NCI-H2227 (cell line): ENCODE measurements around the gene FABP1.

Experiments
- DNase-seq: peaks from one replicate; lab custom pipeline; 2025; ENCODE audit not compliant: unreplicated experiment; lab: John Stamatoyannopoulos, UW

The FABP1 gene

GRCh38 chr2:88137833-88138232 is 10.0 kb upstream of the FABP1 start:
- DNase-seq, result no peak

DNA sequence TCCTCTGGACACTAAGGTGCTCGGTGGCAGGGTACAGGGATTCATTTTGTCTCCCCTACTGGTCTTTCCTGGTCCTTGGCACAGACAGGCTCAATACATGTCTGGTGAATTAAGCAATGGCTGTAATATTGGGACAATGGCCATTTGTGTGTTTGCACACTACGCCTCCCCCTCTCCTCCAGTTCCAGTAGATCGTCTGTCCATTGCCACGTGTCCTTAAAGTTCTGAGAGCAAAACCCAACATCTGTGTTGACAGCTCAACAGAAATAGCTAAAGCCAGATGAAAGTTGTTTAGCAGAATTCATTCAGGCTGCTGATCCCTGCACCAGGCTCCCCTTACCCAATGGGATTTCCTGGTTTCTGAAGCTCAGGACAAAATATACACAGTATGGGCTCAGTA is 9.0 kb upstream of the FABP1 start:
- DNase-seq, result no peak

DNA sequence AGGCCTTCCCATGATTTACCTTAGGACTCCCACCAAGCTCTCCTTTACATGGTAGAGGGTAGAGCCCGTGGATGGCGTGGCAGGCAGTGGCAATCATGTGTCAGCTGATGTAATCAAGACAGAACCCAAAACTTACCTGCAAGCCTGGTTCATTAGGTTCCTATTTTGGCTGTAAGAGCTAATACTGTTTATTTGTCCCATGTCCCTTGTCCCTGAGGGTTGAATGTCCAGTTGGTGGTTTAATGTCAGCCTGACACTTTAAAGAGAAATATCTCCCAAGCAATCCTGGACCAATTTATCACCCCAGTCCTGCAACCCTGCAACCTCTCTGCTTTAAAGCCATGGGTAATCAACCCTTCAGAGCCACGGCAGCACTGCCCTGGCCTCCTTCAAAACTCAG is 6.0 kb upstream of the FABP1 start:
- no peak for DNase-seq

- no peak for DNase-seq
Observed at GRCh38 chr2:88131999-88132368, 4.1 kb upstream of the FABP1 start.

DNA sequence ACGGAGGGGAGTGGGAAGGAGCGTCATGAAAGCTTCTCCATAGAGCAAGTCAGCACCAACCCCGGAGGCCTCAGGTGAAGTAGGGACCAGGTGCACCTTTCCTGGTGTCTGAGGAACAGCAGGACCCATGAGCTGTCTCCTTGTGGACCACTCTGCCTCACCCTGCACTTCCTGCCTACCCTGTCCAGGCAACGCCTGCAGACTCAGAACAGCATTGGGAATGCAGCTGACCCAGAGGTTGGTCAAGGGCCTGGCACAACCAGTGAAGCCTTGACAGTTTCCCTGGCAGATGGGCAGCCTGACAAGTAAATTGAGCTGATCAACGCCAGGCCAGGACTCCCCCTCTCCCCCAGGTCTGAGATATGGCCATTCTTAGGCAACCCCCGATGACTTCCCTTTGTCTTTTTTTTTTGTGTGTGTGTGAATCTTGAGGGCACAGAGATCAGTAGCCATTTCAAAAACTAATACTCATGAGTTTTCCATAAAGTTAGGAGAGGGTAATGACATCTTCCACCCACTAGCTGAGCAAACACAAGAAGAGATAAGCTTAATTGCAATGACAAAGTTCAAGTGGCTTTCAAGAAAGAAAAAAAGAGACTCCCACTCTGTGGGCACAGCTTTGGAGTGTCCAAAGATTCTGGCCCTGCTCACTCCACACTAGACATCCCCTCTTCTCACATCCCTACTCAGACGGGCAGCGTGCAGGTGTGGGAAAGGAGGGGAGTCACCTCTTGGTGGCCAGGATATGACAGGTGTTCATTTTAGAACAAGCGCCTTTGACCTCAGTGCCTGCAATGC is 3.5 kb upstream of the FABP1 start:
- DNase-seq, result no peak

- no peak for DNase-seq
Observed at GRCh38 chr2:88129313-88129959, 1.6 kb upstream of the FABP1 start.

GRCh38 chr2:88128654-88129312 is 921 bp upstream of the FABP1 start:
- DNase-seq, result no peak

DNA sequence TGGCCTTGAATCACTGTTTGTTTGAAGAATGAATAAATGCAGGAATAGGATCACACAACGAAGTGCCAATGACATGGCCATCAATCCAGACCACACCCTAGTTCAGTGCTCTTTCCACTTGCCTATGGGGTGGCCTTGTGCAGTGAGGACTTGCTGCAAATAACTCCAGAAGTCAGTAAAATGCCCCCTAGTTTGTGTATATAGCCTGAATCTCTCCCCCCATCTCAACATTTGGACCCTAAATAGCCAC is 299 bp downstream of the FABP1 start:
- DNase-seq, result no peak

DNA sequence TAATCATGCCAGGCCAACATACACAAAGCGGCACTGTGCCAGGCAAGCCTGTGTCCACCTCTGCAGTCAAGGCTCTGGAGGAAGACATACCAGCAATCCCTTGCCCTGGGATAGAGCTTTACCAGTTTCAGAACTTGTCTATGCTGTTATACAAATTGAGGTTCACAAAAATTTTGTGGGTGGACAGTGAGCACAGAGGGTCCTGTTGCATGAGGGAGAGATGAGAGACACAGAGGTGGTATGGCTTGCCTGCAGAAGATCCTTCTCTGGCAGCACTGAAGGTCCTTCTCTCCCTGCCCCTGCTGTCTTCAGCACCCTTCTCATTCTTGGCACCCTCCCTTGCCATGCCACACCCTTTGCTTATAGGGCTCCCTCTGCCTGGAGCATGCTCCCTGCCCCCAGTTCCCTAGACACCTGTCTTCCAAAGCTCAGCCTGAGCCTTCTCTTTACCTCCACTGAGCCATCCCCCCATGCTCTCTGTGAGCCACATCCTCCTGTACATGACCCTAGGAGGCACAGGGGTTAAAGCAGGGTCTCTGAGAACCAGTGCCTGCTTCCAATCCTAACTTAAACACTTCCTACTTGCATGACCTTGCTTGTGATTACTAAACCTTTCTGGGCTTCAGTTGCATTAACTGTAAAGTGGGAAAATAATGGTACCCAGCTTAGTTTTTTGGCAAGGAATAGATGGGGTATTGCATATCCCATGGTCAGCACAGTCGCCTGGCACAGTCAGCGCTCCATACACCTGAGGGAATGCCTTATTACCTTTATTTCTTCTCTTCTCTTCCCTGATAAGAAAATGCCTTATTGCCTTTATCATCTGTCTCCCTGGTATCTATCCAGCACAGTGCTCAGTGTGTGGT is 857 bp downstream of the FABP1 start:
- DNase-seq, result no peak

DNA sequence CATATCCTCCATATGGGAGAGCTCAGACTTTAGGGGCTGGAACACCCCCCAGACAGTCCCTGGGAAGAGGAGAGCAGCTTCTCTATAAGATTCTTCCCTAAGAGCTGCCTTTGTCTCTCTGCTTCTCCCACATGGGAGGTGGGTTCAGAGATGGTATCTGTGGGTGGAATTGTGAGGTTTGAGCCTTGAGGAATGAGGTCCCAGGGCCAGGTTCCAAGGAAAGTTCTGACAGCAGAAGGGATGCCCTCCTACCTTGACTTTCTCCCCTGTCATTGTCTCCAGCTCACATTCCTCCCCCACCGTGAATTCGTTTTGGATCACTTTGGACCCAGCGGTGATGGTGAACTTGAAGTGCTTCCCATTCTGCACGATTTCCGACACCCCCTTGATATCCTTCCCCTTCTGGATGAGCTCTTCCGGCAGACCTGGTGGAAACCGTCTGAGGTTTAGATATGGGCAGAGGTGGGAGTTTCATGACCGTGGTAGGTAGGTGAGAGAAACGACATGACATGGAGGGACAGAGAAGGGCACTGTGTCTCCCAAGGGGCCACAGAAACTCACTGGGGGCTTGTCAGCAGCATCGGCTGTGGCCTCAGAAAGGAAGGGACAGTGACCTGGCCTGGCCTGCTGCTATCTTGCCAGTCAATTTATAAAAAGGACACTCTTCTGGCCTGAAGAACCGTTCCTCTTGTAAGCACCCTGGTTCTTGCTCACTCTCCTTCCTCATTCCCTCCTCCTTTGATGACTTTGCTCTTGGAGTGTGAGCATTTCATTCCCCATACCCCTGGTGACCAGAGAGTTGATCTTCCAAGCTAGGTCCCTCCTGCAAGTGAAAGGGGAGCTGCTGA is 1.7 kb downstream of the FABP1 start:
- DNase-seq, result no peak

GRCh38 chr2:88125344-88125923 is 2.4 kb downstream of the FABP1 start:
- DNase-seq, result no peak

DNA sequence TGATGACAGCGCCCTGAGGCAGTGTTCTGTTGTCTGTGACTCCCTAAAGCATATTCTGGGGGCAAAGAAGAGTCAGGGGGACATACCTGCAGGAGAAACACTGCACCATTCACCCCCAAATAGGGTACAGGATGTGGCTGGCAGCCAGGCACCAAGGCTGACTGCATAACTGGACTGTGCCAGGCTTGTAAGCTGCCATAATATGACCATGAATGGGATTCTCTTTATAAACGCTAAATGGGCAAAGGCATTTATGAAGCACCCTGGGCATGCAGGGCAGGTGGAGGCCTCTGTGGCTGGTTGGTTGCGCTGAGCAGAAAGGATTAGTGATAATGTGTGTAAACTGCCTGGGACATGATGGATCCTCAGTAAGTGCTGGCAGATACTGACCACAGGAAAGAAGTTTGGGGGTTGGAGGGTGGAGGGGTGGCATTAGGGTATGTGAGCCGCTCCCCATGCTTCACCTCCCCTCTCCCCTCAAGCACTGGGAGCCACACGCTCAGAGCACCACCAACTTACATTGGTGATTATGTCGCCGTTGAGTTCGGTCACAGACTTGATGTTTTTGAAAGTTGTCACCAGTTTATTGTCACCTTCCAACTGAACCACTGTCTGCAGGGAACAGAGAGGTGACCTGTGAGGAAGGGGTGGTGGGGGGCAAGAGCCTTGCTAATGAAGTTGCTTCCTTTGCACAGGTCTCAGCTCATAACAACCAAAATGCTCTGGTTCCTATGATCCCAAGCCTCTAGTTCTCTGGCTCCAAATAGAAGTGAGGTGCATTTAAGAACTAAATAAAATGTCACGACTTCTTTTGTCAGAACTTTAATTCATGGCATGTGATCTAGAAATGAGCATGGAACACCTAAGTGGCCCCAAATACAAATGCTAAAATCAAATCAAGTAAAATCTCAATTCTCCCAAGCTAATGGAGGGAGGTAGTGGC is 3.6 kb downstream of the FABP1 start:
- no peak for DNase-seq

GRCh38 chr2:88123164-88123974 is 4.5 kb downstream of the FABP1 start:
- no peak for DNase-seq

DNA sequence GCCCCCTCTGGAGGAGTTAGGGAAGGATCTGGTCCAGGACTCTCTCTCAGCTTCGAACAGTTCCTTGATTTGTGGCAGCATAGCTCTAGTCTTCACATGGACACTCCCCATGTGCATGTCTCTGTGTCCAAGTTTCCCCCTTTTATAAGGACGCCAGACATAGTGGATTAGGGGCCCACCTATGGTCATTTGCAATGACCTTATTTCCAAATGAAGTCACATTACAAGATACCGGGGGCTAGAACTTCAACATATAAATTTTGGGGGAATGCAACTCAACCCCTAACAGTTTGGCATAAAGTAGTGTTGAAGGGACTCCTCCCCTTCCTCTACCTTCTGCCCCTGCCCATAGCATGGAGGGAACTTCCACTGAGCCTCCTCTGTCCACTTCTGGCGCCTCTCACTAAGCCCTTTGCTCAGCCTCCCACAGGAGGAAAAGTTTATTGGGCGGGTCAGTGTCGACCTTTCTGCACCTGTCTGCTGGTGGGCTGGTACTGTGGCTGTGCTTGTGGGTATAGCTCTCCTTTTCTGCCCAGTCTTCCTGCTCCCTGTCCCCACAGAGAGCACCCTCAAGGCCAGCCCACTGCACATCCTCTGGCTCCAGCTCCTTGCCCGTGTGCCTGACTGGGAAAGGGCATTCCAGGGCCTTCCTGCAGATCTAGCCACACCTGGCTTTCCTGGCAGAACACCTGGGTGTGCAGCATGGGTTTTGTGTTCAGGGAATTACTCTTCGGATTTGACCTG is 5.5 kb downstream of the FABP1 start:
- no peak for DNase-seq

GRCh38 chr2:88121678-88122077 is 6.2 kb downstream of the FABP1 start:
- DNase-seq, result no peak

DNA sequence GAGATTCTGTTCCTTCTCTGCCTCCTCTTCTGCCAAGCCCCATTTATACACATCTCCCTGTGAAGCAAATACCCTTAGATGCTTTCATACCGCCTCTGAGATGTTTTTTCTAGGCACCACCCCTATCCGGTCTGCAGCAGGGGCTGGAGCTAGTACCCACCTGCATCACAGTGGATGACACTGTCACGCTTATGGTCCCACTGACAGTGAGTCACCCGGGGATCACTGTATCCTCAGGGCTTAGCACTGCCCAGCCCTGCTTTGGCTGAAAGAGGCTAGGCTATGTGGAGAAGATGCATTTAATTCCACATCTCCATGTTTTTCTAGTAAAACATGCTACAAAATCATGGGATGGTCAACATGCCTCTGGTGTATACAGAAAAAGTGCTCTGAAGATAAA is 9.9 kb downstream of the FABP1 start:
- DNase-seq, result no peak

GRCh38 chr2:88116669-88117432 is 11.0 kb downstream of the FABP1 start:
- DNase-seq, result no peak
